ES-I3 (cell line): ENCODE results near the gene KIAA2012.

Experiments
- H3K36me3 ChIP-seq: 2 replicates; pipeline ENCODE4 v1.6.1; 2013; ENCODE audit warnings: mild to moderate bottlenecking, low read length, control low read depth, moderate library complexity; ENCODE audit not compliant: insufficient read depth
- H3K4me1 ChIP-seq: 2 replicates; pipeline ENCODE4 v1.6.1; 2013; ENCODE audit warnings: mild to moderate bottlenecking, control low read depth, low read length; ENCODE audit not compliant: insufficient read depth
- H3K9ac ChIP-seq: 2 replicates; pipeline ENCODE4 v1.6.1; 2013; ENCODE audit warnings: low read depth, mild to moderate bottlenecking, low read length, moderate library complexity
- H3K9me3 ChIP-seq: 2 replicates; pipeline ENCODE4 v1.6.1; 2013; ENCODE audit warnings: mild to moderate bottlenecking, low read length, moderate library complexity; ENCODE audit not compliant: control insufficient read depth, insufficient read depth

KIAA2012 gene

DNA sequence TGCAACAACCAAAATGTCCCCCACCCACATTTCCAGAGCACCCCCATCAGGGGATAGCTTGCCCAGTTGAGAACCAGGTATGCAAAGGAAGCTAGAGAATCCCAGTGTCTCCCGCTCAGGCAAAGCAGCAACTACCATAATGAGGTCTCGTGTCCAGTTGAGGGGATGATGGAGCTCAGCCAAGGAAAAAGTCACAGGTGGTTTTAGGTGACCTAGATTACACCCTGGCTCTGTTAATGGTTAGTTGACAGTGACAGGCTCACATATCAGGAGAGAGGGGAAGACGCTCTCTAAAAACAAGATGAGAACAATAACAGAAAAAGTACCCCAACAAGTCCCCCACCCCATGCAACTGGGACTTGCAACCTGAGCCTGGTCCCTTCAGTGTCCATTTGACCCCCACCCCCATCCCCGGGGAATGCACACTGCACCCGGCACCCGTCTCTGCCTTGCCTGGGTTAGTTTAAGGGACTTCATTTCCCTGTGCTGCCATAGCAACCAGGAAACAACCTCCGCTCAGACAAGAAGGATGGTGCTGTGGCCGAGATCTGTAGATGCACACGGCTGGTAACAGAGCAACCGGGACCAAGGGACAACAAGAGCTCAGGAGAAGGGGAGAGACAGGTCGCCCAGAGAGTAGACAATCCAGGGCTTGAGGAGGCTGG is at the start of gene KIAA2012:
Gene KIAA2012 (plus strand): TSS at position 519 of the 665 bp plus-strand sequence. CDS start 373 bp downstream, outside the sequence.
- no peak within 1 kb of the TSS for H3K9ac ChIP-seq

DNA sequence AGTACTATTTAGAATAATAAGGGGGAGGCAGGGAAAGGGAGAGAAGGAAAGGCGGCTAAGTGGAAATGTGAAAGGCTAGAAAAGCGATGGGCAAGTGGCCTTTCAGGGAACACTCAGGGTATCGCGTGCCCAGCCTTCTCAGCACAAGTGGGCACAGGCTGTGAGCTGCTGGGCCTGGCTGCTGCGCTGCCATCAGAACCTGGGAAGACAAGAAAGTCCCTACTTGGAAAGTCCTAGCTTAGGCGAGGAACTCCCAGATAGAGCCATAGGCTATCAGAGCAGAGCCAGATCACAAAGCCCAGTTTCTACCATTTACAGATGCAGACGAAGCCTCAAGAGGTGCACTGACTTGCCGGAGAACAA is 49.2 kb upstream of the KIAA2012 start:
- Histone ChIP-seq H3K36me3 (no peaks in the 10 kb centered on the region), H3K9ac (no peak overlapping the region)

More for the DNA sequence above, at the start of gene KIAA2012:
- Histone ChIP-seq H3K4me1 (0 out of 2 replicates have a peak, but pooled peaks cover 4% of the 10 kb centered on the region), H3K9me3 (no peaks in the 10 kb centered on the region), H3K36me3 (no peaks in the 10 kb centered on the region)

DNA sequence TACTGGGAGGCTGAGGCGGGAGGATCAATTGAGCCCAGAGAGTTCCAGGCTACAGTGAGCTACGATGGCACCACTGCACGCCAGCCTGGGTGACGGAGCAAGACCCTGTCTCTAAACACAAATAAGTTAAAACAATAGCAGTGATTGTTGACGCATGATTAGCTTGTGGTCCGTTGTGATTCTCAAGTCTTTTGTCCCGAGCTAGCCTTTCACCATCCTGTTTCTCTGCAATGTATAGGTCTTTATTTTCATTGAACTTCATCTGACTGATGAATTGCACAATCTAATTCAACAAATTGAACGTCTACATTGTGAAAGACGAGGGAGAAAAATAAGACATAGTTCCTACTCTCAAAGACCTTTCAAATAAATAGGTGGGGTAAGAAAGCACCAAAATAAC is 48.2 kb upstream of the KIAA2012 start:
- H3K36me3 ChIP-seq, result no peaks in the 10 kb centered on the region
- H3K4me1 ChIP-seq, result peaks cover 32% of the 10 kb centered on the region
- H3K9ac ChIP-seq, result no peak overlapping the region
- no peaks in the 10 kb centered on the region for H3K9me3 ChIP-seq

More for the DNA sequence above, 49.2 kb upstream of the KIAA2012 start:
- Histone ChIP-seq H3K9me3 (no peaks in the 10 kb centered on the region), H3K4me1 (peaks cover 29% of the 10 kb centered on the region)

DNA sequence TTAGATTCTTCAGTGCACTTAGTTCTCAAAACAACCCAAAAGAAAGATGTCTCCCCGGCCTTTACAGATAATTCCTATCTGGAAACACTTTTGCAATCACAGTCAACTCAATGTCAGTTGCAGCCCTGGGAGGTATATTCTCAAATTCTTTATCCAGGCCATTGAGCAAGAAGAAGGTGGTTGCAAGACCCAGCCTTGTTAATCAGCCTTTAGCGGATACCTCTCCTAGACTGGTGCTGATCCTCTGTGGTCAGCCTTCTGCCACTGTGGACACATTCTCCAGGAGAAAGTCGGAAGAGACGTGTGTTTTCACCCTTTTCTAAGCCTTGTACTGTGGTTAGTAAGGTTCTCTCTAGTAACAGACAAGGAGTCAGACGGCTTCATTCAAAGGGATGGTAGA is 47.2 kb upstream of the KIAA2012 start:
- H3K36me3 ChIP-seq, result no peaks in the 10 kb centered on the region
- peaks cover 37% of the 10 kb centered on the region for H3K4me1 ChIP-seq
- no peak overlapping the region for H3K9ac ChIP-seq
- H3K9me3 ChIP-seq, result no peaks in the 10 kb centered on the region

DNA sequence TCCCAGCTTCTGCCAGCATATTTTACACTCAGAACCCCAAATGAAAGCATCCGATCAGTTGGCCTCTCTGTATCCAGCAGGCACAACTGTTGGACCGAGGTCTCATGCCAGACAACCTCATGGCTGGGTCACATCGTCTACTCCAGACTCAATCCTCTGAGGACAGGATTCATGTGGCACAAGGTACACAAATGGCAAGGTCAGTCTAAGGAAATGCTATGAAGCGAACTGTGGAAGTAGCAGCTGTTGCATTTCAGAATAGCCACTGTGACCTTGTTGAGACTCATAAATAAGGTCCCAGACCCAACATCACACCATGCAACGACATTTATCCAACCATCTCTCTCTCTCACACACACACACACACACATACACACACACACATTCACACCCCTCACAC is 46.5 kb upstream of the KIAA2012 start:
- Histone ChIP-seq H3K9ac (no peak overlapping the region), H3K9me3 (no peaks in the 10 kb centered on the region), H3K4me1 (peaks cover 43% of the 10 kb centered on the region), H3K36me3 (no peaks in the 10 kb centered on the region)

DNA sequence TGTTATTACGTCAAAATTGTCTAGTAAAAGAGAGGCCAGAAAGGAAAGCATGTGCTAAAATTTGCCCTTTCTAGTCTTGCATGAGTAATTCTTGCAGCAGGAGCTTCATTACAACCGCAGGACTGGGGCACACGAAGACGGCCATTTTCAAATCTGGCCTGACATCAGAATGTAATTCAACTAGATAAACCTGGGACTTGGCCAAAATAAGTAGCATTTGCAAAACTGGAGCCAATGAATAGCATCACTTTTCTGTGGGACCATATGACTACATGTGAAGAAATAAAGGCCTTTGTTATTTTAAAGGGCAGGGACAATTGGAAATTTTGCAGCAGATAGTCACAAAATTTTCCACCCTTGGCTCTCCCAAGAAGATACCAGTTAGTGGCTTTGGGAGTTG is 42.4 kb upstream of the KIAA2012 start:
- H3K9ac ChIP-seq, result no peak overlapping the region
- peaks cover 24% of the 10 kb centered on the region for H3K4me1 ChIP-seq
- no peaks in the 10 kb centered on the region for H3K36me3 ChIP-seq
- H3K9me3 ChIP-seq, result no peaks in the 10 kb centered on the region

DNA sequence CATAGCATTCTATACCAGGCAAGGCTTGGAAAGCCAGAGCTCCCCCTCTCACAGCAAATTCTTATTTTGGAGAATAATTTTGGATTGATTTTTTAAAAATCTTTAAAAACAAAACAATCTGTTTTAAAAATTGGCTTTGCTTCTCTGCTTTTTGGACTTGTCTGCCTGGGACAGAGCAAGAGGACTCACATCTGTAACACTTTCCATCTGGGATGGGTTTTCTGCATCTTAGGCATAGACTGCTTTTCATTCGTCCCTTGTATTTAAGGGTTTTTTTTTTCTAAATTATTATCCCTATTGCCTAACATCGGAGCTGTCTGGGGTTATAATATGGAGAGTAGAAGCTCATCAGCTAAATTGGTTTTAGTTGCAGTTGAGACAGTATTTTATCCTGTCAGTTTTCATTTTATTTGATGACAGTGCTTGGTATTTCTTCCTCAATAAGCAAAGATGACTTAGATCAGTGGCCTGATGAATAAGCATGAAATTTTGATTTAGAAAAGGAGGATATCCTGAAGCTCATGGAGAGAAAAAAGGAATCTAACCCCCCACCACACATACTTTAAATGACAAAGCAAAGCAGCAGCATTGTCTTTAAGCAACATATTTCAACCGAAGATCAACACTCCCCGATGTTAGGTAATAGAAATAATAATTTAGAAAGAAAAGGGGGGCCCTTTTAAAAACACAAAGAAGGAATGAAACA is 41.7 kb upstream of the KIAA2012 start:
- Histone ChIP-seq H3K9me3 (no peaks in the 10 kb centered on the region), H3K4me1 (peaks cover 18% of the 10 kb centered on the region), H3K9ac (peak overlapping the region; percentile 82), H3K36me3 (no peaks in the 10 kb centered on the region)

DNA sequence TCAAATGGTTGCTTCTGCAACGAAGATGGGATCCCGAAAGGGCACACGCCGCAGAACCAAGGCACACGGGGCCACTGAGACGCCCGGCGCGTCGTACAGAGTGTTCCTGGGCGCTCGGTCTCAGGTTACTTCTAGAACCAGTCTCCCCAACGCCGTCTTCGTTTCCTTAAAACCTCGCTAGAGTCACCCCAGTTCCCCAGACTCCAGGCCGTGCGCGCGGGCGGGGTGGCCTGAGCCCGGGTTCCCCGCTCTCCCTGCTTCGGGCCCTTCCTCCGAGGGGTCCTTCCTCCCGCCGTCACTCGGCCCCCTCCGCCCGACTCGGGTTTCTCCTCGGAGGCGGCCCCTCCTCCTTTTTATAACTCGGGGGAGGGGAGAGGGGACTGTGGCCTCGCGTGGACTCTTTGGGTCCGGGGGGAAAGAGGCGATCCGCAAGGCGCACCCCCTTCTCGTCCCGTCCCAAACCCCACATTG is 40.2 kb upstream of the KIAA2012 start:
- Histone ChIP-seq H3K36me3 (peaks cover 5% of the 10 kb centered on the region; the same call in 1 of the 2 replicates), H3K4me1 (peaks cover 15% of the 10 kb centered on the region), H3K9me3 (no peaks in the 10 kb centered on the region), H3K9ac (peak overlapping the region; percentile 82)

DNA sequence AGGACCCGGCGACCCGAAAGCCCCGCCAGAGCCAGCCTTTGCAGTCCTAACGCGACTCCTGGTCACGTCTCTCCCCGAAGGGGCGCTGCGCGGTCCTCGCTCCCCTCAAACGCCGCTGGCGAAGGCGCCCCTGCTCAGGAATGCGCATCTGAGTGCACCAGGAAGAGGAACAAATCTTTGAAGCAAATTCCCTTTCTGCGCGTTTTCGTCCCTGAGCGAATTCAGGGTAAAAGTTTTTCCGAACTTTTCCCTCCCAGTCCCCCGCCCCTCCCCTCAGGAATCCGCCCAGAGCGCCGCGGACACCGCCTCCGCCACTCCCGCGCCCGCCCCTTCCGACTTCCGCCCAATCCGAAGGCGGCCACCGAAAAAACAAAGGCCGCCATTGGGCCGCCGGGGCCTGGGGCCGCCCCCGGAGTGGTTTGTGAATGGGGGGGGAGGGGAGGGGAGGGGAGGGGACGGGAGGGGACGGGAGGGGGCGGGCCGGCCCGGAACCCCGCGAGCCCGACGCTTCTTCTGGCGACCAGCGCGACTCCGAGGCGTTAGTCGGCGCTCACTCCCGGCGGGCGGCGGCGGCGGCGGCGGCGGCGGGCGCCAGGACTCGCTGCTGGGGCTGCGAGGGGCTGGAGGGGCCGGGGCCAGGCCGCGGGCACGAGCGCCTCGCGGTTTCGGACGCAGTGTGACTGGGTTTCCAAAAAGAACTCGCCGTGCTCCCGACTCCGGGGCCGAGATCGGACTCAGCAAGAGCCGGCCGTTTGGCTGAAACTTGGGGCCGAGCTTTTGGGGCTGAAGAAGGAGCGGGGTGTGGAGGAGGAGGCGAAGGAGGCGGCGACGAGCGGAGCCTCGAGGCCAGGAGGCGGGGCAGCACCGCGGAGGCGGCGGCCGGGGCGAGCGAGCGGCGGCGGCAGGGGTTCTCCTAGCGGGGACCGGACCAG is 39.5 kb upstream of the KIAA2012 start, which contains the start of gene FZD7:
Gene FZD7 (plus strand): TSS at position 539 of the 932 bp plus-strand sequence. CDS start 793 bp downstream, outside the sequence.
- Histone ChIP-seq H3K9ac (peak within 1 kb of the TSS; percentile 82), H3K36me3 (peaks cover 5% of the 10 kb centered on the region; the same call in 1 of the 2 replicates), H3K4me1 (peaks cover 15% of the 10 kb centered on the region), H3K9me3 (no peaks in the 10 kb centered on the region)

DNA sequence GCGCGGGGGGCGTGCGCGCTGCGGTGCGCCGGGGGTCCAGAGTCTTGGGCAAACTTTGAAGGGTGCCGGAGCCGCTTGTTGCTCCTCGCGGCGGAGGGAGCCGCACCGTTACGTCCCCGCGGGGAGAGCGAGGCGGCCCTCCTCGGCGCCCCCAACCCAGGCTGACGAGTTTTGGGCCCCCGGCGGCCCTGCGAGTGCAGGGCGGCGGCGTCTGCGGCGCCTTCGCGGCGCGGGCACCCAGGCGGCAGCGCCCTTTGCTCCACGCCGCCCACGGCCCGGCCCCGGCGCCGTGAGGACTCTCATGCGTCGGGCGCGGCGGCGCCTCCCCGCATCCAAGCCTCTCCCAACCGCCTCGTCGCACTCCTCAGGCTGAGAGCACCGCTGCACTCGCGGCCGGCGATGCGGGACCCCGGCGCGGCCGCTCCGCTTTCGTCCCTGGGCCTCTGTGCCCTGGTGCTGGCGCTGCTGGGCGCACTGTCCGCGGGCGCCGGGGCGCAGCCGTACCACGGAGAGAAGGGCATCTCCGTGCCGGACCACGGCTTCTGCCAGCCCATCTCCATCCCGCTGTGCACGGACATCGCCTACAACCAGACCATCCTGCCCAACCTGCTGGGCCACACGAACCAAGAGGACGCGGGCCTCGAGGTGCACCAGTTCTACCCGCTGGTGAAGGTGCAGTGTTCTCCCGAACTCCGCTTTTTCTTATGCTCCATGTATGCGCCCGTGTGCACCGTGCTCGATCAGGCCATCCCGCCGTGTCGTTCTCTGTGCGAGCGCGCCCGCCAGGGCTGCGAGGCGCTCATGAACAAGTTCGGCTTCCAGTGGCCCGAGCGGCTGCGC is 38.6 kb upstream of the KIAA2012 start:
- H3K9me3 ChIP-seq, result no peaks in the 10 kb centered on the region
- H3K36me3 ChIP-seq, result peaks cover 5% of the 10 kb centered on the region; the same call in 1 of the 2 replicates
- H3K9ac ChIP-seq, result peak overlapping the region; percentile 70
- peaks cover 17% of the 10 kb centered on the region for H3K4me1 ChIP-seq

DNA sequence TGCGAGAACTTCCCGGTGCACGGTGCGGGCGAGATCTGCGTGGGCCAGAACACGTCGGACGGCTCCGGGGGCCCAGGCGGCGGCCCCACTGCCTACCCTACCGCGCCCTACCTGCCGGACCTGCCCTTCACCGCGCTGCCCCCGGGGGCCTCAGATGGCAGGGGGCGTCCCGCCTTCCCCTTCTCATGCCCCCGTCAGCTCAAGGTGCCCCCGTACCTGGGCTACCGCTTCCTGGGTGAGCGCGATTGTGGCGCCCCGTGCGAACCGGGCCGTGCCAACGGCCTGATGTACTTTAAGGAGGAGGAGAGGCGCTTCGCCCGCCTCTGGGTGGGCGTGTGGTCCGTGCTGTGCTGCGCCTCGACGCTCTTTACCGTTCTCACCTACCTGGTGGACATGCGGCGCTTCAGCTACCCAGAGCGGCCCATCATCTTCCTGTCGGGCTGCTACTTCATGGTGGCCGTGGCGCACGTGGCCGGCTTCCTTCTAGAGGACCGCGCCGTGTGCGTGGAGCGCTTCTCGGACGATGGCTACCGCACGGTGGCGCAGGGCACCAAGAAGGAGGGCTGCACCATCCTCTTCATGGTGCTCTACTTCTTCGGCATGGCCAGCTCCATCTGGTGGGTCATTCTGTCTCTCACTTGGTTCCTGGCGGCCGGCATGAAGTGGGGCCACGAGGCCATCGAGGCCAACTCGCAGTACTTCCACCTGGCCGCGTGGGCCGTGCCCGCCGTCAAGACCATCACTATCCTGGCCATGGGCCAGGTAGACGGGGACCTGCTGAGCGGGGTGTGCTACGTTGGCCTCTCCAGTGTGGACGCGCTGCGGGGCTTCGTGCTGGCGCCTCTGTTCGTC is 37.7 kb upstream of the KIAA2012 start:
- peak overlapping the region; percentile 70 for H3K9ac ChIP-seq
- H3K4me1 ChIP-seq, result peaks cover 20% of the 10 kb centered on the region
- no peaks in the 10 kb centered on the region for H3K9me3 ChIP-seq
- H3K36me3 ChIP-seq, result peaks cover 5% of the 10 kb centered on the region; the same call in 1 of the 2 replicates

DNA sequence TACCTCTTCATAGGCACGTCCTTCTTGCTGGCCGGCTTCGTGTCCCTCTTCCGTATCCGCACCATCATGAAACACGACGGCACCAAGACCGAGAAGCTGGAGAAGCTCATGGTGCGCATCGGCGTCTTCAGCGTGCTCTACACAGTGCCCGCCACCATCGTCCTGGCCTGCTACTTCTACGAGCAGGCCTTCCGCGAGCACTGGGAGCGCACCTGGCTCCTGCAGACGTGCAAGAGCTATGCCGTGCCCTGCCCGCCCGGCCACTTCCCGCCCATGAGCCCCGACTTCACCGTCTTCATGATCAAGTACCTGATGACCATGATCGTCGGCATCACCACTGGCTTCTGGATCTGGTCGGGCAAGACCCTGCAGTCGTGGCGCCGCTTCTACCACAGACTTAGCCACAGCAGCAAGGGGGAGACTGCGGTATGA is 37.1 kb upstream of the KIAA2012 start:
- peaks cover 5% of the 10 kb centered on the region; the same call in 1 of the 2 replicates for H3K36me3 ChIP-seq
- peak overlapping the region; percentile 70 for H3K9ac ChIP-seq
- no peaks in the 10 kb centered on the region for H3K9me3 ChIP-seq

More for the DNA sequence above, 37.1 kb upstream of the KIAA2012 start:
- H3K4me1 ChIP-seq, result peaks cover 17% of the 10 kb centered on the region
